GM10248 (cell line): ENCODE results near the gene CBLN3.
A peak's percentile ranks its signal among the peaks of the same experiment; 100 is the strongest.

ENCODE experiments used
- CTCF ChIA-PET: fragments of 300-600 bp; sonication (Branson Sonifier 250); formaldehyde crosslinking; extraction: SDS; loops from one replicate; lab custom pipeline; 2021; ENCODE audit warnings: antibody characterized with exemption; lab: Yijun Ruan, JAX
- POLR2A ChIA-PET: fragments of 350-650 bp; sonication (Branson Sonifier 250); formaldehyde crosslinking; extraction: SDS; loops from one replicate; lab custom pipeline; 2020; ENCODE audit warnings: antibody characterized with exemption; lab: Yijun Ruan, JAX
- DNase-seq: peaks from one replicate; pipeline ENCODE4 v3.0.0; 2012; ENCODE audit errors: extremely low spot score
- CTCF ChIP-seq: IDR thresholded peaks from 2 replicates; pipeline ENCODE4 v1.5.1; 2012; ENCODE audit warnings: mild to moderate bottlenecking, low read depth; ENCODE audit errors: extremely low read depth, missing control alignments, control extremely low read depth

The CBLN3 gene

DNA sequence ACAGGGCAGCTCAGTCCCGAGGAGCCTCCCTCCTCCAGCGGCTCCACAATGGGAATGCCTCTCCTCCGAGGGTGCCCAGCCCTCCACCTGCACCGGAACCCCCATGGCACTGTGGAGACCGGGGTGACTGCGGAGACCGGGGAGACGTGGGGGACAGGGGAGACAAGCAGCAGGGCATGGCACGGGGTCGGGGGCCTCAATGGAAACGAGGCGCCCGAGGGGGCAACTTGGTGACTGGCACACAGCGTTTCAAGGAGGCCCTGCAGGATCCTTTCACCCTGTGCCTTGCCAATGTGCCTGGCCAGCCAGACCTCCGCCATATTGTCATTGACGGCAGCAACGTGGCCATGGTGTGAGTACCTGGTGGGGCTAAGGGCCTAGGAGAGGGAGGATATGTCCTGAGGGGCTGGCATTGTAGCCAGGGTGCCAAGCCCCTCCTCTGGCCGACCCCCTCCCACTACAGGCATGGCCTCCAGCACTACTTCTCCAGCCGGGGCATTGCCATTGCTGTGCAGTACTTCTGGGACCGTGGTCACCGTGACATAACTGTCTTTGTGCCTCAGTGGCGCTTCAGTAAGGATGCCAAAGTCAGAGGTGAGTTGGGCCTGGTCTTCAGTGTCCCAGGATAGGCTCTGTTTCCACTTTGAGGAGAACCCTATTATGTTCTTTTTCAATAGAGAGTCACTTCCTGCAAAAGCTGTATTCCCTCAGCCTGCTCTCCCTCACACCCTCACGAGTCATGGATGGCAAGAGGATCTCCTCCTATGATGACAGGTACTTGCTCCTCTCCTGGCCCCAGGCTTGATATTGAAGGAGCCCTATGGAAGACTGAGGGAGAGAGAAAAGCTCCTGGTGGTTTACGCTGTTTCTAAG lies 3.0 kb upstream of the CBLN3 start:
- no peak for TF ChIP-seq CTCF
- CTCF ChIA-PET: interaction anchor here (0.6 to 10.2 kb wide), 41 partner anchors 9 to 318 kb away, joined by 3 to 629 read pairs (median 8); partner anchors contain the start of genes ADCY4, CIDEB, DCAF11 and DHRS1
- no peak for DNase-seq
- POLR2A ChIA-PET: interaction anchor here (0.6 to 1.2 kb wide), 6 partner anchors 10 to 190 kb away, joined by 3 to 10 read pairs (median 5); partner anchors contain the start of genes LTB4R, SDR39U1 and TINF2

DNA sequence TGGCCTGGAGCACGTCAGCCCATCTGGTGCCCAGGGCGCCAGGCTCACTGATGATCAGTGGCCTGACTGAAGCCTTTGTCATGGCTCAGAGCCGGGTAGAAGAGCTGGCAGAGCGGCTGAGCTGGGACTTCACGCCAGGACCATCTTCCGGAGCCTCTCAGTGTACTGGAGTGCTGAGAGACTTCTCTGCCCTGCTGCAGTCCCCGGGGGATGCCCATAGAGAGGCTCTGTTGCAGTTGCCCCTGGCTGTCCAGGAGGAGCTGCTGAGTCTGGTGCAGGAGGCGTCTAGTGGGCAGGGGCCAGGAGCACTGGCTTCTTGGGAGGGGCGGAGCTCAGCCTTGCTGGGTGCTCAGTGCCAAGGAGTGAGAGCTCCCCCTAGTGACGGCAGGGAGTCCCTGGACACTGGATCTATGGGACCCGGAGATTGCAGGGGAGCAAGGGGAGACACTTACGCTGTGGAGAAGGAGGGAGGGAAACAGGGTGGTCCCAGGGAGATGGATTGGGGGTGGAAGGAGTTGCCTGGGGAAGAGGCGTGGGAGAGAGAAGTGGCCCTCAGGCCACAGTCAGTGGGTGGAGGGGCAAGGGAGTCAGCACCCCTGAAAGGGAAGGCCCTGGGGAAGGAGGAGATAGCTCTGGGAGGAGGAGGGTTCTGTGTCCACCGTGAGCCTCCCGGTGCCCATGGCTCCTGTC lies 2.2 kb upstream of the CBLN3 start:
- CTCF ChIA-PET: interaction anchor here (0.6 to 10.2 kb wide), 51 partner anchors 9 to 843 kb away, joined by 3 to 629 read pairs (median 5); partner anchors contain the start of genes ADCY4, CIDEB, DCAF11 and DHRS1
- peak; percentile 90 for DNase-seq

GRCh38 chr14:24430682-24431568 lies 1.5 kb upstream of the CBLN3 start:
- POLR2A ChIA-PET: interaction anchor here (0.6 to 2.5 kb wide), 10 partner anchors 11 to 189 kb away, joined by 3 to 12 read pairs (median 6); partner anchors contain the start of genes SDR39U1 and TINF2
- no peak for TF ChIP-seq CTCF
- CTCF ChIA-PET: interaction anchor here (0.6 to 10.2 kb wide), 51 partner anchors 8 to 842 kb away, joined by 3 to 629 read pairs (median 5); partner anchors contain the start of genes ADCY4, CIDEB, DHRS1 and LTB4R
- DNase-seq: peak; percentile 77

More for the DNA sequence above, 2.2 kb upstream of the CBLN3 start:
- TF ChIP-seq CTCF: peak; percentile 96
- POLR2A ChIA-PET: interaction anchor here (0.6 to 1.2 kb wide), 8 partner anchors 10 to 190 kb away, joined by 3 to 10 read pairs (median 5); partner anchors contain the start of genes LTB4R, SDR39U1 and TINF2

GRCh38 chr14:24430143-24430681 lies 744 bp upstream of the CBLN3 start:
- CTCF ChIA-PET: interaction anchor here (1.0 to 10.2 kb wide), 18 partner anchors 8 to 187 kb away, joined by 3 to 629 read pairs (median 20); partner anchors contain the start of genes ADCY4, CIDEB, LTB4R and LTB4R2
- POLR2A ChIA-PET: interaction anchor here (0.6 to 2.5 kb wide), 7 partner anchors 11 to 217 kb away, joined by 3 to 12 read pairs (median 4); partner anchors contain the start of genes CHMP4A, SDR39U1 and TINF2
- peak; percentile 84 for DNase-seq
- no peak for TF ChIP-seq CTCF

GRCh38 chr14:24428628-24429394 lies 657 bp downstream of the CBLN3 start:
- DNase-seq: no peak
- TF ChIP-seq CTCF: no peak
- ChIA-PET CTCF (interaction anchor here (1.4 to 10.2 kb wide), 7 partner anchors 8 to 119 kb away, joined by 3 to 114 read pairs (median 29); partner anchors contain the start of genes ADCY4, CIDEB, LTB4R and LTB4R2), POLR2A (interaction anchor here (1.2 to 2.5 kb wide), 2 partner anchors 13 to 216 kb away, joined by 5 to 12 read pairs; partner anchors contain the start of genes CHMP4A and SDR39U1)
